GM21515 (cell line): ENCODE results near the gene C16orf78.
"Not testable (repeated sequence)": the region's sequence is repeated elsewhere in the genome, so short reads cannot be mapped to it uniquely, and the experiment has no call there.

ENCODE experiments used
- ATAC-seq: cut with Tn5 transposase; IDR thresholded peaks from one replicate; pipeline ENCODE4 v1.9.1; 2021; ENCODE audit not compliant: unreplicated experiment

The C16orf78 gene

DNA sequence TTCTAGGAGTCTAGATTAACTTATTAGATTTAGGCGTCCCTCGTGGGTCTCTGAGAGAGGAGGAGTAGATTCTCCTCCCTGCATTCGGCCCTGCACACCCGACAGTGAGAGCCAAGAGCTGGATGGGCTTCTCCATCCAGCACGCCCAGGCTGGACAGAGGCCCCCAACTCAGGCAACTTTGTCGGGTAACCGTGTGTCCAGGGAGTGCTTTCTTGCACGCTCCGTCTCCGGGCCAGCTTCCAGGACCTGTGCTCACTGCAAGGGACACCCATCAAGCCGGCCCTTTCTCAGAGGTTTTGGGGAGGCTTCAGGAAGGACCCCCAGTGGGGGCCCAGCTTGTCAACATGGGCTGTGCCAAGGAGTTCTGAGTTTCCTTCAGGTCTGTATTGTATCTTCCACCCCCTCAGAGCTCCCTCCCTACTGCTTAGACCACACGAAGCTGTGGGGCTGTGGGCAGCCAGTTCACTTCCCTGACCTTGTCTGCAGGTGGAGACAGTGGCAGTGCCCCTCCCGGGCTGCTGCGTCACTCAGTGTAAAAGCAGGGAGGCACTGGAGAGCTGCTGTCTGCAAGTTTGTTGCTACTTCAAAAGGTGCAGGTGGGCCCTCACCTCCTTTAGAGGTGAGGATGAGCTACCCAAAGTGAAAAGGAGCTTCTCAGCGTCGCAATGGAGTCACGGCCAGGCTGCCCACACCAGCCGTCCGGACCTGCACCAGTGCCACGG is 24.0 kb upstream of the C16orf78 start:
- no peak for ATAC-seq

DNA sequence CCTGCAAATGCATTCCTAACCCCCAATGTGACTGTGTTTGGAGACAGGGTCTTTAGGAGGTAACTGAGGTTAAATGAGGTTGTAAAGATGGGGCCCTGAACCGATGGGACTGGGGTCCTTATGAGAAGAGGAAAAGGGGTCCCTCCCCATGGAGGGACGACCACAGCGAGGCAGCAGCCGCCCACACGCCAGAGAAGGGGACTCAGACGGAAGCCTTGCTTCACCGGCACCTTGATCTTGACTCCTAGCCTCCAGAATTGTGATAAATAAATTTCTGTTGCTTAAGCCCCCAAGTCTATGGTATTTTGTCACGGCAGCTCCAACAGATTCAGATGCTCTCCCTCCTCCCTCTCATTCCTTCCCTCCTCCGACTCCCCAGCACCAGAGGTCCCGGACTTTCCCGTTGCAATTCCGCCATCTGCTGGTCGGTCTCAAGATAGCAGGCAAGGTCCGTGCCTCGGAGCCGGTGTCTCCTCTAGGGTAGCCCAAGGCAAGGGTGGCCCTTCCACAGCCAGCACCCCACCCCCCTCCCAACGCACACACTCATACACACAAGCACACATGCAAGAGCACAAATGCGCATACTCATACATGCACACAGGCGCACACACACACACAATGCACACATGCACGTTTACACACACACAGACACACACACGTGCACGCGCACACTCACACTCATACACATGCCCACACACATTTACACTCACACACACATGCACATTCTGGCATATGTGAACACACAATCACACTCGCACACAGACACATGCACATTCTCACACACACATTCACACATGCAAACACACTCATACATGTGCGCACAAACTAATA is 23.1 kb upstream of the C16orf78 start:
- ATAC-seq: no peak

DNA sequence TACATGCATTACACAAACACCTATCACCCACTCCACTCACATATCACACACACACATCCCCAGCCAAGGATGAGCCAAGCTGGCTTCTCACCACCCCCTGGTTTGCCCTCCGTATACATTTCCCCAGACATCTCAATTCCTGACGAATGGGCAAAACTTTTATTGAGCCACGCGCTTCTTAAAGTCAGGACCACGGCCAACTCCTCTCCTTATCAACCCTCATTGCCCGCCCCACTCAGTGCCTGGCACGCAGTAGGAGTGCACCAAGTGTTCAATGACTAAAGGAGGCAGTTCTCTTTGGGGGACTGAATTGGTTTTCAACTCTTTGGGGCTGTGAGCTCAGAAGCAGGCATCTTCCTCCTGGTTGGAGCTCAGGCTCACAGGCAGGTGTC is 22.5 kb upstream of the C16orf78 start:
- no peak for ATAC-seq

DNA sequence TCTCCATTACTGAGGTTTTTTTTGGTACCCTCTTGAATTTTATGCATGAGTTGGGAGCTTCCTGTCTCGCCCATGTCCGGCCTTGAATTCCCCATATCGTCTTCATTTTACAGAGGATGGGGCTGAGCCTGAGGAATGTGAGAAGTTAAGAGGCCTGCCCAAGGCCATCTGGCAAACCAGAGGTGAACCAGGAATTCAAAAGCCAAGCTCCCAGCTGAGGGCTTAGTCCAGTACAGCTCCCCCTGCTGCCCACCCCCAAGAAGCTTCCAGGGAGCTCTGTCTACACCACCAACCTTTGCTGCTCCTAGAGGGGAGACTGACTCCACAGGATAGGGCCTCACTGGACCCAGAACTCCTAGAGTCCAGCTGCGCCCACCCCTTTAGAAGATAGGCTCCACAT is 20.7 kb upstream of the C16orf78 start:
- ATAC-seq: no peak

DNA sequence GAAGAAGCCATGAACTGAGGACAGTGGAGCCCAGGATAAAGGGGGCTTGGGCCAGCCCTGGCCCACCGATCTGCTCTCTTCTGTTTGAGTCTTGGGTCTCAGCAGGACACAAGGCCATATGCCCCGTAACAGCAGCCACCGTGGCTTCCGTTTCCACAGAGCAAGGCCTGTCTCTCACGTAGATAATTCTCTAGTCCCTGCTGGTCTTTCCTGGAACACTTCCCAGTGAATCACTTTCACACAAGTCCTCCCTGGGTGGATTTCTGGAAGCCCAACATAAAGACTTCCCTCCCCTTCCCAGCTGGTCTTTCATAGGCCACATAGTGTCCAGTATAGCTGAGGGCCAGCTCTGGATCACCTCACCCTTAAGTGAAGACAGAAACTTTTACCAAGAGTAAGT is 19.9 kb upstream of the C16orf78 start:
- no peak for ATAC-seq

DNA sequence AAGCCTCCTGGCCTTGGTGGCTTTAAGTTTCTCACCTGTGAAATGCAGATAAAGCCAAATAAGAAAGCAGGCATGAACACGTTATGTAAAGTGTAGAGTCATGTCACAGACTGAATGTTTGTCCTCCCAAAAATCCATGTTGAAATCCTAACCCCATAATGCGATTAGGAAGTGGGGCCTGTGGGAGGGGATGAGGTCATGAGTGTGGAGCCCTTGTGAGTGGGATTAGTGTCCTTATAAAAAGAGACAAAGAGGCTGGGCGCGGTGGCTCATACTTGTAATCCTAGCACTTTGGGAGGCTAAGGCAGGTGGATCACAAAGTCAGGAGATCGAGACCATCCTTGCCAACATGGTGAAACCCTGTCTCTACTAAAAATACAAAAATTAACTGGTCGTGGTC is 19.5 kb upstream of the C16orf78 start:
- no peak for ATAC-seq

DNA sequence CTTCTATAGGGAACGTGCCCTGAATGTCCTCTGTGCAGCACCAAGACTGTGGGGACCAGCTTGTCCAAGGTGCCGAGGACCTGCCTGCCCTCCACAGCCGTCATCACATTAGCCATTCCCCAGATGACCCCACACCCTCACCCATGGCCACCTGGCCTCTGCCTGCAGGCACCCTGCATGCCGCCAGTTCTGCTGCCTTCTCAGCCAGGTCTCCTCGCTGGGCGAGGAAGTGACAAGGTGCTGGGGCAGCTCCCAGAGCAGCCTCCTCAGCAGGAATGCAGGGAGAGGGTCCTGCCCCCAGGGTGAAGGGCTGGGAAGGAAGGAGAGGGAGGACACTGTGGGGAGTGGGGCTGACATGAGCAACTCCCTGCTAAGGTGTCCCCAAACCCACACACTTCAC is 18.6 kb upstream of the C16orf78 start:
- no peak for ATAC-seq

DNA sequence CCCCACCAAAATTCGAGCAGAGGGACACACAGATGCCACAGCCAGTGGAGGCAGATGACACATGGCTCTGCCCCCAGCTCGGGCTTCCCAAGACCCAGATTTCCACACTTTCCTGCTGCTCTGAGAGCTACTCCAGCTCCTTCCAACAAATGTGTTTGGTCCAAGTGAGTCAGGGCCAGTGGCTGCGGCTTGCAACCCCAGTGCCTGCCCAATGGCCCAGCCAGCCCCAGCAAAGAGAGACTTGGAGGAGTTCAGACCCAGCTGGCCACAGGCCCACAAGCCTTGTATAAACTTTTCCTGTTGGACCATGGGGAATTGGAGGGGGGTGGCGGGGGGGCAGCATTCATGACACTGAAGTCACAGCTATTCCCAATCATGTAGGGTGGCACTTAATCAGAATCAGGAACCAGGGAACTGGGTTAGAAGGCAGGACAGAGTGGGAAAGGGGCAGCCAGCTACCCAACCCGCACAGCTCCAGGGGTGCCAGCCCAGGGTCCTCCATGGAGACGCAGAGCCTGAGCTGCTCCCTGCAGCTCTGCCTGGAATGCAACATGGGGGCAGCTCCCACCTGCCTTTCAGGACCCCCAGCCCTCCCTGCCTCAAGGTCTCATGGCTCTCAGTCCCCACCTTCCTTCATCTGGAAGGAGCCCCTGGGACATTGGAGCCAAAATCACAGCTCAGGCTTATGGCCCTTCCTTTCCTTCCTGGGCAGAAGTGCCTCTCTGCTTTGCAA is 17.5 kb upstream of the C16orf78 start:
- ATAC-seq: no peak

DNA sequence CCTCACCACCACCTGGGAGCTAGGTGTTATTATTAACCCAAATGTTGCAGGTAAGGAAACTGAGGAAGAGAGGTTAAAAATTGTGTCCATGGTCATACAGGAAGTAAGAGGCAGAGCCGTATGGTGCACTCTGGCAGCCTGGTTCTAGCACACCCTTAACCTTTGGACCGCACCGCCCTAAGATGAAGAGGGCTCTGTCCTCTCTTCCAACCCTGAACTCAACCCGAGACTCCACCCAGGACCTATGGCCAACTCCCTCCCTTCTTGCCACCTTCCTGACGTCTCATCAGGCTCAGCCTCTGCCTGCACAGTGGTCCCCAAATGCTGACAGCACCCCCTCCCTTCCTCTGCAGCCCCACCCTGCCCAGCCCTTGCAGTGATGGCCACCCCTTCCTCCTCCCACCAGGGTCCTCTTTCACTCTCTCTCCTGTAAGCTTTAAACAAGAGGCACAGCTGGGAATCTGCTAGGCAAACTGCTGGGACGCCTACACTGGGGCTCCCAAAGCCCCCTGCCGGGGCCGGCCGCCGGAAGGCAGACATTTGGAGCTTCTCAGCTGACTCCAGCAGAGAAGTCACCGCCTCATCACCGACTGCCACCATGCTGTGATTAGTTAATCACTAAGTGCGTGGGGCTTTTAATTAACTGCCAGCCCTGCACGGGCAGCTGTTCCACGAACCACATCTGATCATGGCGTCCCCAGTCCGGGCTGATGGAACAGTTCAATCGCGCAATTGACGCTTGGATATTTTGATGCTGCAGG is 16.7 kb upstream of the C16orf78 start:
- ATAC-seq: no peak

DNA sequence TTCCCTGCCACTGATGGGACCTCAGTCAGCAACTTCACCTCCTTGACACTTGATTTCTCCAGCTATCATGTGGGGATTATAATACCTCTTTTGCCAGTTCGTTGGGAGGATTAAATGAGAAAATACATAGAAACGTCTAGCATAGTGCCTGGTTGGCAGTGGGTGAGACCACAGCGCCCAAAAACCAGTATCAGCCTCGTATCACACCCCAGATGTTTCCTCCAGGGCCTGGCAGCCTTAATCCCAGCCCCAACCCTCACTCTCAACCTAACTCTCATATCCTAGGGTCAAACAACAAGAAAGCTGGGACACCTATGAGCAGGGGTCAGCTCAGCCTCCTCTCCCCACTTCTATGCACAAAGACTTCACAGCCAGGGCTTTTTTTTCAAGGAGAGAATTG is 14.0 kb upstream of the C16orf78 start:
- no peak for ATAC-seq

DNA sequence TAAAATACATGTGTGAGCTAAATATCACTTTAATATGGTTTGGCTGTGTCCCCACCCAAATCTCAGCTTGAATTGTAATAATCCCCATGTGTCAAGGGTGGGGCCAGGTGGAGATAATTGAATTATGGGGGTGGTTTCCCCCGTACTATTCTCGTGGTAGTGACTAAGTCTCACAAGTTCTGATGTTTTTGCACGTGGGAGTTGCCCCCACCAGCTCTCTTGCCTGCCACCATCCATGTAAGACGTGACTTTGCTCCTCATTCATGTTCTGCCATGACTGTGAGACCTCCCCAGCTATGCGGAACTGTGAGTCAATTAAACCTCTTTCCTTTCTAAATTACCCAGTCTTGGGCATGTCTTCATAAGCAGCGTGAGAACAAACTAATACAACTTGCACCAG is 11.9 kb upstream of the C16orf78 start:
- not testable (repeated sequence) for ATAC-seq

DNA sequence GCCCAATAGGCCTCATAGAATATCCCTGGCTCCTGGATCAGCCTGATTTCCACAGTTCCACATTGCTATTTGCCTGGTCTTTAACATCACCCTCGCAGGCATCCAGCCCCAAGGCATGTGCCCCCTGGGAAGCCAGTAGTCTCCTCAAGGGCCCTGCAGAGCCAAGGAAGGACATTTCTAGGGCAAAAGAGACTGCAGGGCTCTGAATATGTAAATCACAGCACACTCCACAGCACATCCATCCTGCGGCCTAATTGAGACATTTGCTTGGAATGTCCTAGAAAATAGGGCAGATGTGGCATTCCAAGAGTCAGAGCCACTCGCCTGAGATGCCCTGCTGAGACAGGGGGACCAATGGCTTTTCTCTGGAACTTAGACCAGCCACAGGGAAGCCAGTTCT is 11.4 kb upstream of the C16orf78 start:
- ATAC-seq: no peak

DNA sequence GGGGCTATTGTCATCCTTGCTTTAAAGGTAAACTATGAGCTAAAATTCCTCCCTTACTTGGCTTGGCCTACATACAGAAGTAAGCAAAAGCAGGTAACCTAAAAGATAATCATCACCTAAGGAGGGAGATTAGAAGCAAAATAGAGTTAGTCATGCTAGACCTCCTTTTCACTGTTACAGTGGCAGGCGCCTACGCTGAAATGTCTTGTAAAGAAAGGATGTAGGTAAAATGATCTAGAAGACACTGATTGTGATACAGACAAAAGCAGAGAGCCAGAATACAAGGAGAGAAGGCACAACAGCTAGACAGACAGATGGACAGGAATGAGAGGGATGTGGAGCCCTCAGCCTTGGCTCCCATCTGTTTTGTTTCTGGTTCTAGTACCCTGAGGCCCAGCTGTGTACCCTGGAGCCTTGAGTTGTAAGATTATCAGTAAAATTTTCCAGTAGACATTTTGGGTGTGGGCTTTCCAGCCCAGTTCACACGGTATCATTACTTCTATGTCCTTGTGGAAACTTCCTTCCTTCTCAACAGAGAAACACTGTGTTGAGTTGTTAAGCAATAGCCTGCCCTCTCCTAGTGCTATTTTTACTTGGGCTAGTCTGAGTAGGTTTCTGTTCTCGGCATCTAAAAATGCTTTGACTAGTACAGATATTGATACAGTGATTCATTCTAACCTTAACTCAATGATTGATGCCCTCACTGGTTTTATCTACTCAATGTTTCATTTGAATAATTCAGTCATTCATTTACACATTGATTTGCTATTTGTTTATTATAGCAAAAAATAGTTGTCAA is 7.7 kb upstream of the C16orf78 start:
- peak; percentile 88 for ATAC-seq

DNA sequence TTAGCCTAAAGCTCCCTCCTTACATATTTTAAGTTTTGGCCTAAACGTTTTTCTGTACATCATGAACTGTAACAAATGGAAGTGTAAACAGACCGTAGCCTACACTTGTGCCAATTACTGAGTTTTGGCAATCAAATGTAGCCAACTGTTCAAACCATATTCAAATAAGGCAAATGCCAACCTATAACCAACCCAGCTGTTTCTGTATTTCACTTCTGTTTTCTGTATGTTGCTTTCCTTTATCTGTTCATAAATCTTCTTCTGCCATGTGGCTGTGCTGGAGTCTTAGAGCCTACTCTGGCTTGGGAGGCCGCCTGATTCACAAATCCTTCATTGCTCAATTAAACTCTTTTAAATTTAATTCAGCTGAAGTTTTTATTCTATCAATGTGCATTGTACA is 6.9 kb upstream of the C16orf78 start:
- peak; percentile 67 for ATAC-seq

DNA sequence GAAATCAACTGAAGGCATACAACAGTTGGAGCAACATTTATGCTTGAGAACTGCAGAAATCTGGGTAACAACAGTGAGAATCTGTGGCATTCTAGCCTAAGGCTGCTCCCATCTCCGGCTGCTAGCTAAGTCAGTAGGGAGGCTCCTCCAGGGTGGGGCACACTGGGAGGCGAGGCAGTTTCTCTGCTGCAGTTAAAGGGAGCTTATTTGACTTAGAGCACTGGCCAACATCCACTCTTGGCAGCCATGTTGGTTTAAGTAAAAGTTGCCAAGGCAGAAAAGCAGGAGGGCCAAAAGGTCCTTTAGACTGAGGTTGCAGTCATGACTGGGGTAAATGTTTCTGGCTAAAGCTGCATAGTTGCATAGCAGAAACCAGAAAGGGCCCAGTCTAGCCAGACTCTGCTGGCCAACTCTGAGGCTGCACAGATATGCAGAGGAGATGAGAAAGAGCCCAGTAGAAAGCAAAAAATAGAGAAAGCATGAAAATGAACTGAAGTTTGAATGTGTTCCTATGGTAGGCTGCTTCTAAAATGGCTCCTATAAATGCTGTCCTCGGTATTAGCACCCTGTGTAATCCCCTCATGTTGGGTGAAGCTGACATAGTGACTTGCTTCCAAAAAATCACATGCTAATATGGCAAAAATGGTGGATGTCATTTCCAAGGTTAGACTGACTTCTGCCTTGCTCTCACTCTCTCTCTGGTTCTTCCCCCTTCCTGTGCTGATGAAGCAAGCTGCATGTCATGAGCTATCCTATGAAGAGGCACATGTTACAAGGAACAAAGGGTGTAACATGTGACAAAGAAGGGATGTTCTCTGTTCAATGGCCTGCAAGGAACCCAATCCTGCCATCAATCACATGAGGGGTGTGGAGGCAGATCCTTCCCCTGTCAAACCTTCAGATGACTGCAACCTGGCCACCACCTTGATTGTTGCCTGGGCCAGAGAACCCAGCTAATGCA is 3.7 kb upstream of the C16orf78 start:
- no peak for ATAC-seq

DNA sequence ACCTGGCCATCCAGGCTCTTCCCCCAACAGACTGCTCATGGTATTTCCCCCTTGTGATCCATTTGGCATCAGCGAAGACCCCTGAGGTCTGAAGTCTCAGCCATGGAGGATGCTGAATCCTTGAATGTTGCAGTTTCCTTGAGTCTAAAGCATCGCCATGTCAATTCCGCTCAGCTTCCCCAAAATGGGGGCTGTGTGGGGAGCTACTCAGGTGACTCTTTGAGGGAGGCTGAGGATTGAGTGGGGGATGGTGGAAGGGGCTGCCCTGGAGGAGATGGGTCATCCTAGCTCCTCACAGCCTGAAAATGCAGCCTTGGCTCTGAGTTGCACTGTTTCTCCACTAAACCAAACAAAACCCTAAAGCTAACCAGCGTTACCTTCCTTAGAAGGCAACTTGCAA is 2.6 kb downstream of the C16orf78 start:
- ATAC-seq: no peak

DNA sequence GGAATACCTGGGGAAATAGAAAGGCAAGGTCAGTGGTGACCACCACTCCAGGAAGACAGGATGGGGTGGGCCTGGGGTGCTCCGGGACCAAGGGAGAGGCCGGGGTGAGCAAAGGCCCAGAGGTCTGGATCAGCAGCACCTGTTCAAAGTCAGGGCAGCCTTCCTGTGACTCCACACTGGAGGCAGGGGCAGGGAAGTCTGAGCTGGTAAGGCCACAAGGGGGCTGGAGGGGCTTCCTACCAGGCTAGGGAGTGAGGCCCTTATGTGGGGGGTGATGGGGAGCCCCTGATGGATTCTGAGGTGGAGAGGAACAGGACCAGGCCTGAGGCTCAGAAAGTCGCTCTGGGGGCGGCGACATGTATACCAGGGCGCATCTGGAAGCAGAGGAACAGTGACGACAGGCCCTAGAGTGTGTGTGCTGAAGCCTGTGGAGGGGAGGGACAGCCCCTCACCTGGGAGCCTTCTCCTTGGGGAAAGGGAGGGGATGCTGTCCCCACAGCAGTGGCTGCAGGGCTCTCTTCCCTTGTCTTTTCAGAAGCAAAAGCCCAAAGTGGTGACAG is 3.7 kb downstream of the C16orf78 start:
- ATAC-seq: no peak

DNA sequence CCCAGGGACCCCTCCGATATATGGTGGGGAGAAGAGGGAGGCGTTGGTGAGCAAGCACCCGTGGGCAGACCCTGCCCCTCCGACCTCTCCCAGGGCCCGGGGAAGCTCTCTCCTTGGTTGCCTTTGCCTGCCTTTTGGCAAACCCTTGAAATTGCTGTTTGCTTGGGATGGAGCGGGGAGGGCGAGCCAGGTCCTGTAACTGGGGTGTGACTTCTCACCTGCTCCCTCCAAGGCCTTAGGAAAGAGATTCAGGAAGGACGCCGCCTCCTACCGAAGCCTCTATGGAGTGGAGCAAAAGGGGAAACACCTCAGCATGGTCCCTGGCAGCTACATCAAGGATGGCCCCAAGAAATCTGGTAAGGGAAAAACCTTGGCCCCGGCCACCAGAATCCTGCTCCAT is 4.6 kb downstream of the C16orf78 start:
- ATAC-seq: no peak

DNA sequence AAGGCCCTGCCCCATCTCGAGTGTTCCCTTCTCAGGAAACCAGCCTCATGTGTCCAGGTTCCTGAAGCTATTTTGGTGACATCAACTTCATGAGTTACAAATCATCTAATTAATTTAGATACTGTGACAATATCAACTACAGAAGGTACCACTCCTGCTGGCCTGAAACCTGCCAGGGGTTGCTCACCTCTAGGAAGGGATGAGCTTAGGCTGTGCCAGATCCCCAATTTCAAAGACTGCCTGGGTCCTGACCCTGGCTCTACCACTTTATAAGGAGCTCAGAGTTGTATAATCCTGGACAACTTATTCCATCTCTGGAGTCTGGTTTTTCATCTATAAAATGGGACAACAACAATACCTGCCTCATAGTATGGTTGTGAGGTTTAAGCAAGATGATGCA is 5.2 kb downstream of the C16orf78 start:
- ATAC-seq: no peak
